Islet of Langerhans (tissue), 1 donor: ENCODE results near the gene SLC38A6.
"Not testable (repeated sequence)": the region's sequence is repeated elsewhere in the genome, so short reads cannot be mapped to it uniquely, and the experiment has no call there.

ENCODE experiments used
- FAIRE-seq: peaks from one replicate; lab custom pipeline; 2011; peaks lifted over from hg19 to GRCh38; lab: Jason Lieb, UNC

The SLC38A6 gene

DNA sequence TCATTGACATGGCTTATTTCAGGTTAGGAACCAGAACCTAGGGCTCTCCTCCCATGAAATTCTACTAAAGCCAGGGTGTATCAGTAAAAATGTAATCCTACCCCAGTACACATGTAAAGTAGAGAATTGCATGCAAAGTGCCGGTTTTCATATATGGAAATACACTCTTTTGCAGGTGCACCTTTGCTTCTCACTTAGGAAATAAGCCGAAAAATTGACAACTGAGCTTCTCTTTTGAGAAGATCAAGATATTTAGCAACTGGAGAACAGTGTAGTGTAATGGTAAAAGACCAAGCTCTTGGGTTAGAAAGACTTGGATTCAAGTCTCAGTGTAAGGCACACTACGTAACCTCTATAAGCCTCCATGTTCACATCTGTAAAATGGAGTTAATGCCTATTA is 82.4 kb downstream of the SLC38A6 start:
- no peak for FAIRE-seq

- no peak for FAIRE-seq
Observed at GRCh38 chr14:61064210-61064609, 83.2 kb downstream of the SLC38A6 start.

GRCh38 chr14:61064856-61065255 is 83.8 kb downstream of the SLC38A6 start:
- no peak for FAIRE-seq

DNA sequence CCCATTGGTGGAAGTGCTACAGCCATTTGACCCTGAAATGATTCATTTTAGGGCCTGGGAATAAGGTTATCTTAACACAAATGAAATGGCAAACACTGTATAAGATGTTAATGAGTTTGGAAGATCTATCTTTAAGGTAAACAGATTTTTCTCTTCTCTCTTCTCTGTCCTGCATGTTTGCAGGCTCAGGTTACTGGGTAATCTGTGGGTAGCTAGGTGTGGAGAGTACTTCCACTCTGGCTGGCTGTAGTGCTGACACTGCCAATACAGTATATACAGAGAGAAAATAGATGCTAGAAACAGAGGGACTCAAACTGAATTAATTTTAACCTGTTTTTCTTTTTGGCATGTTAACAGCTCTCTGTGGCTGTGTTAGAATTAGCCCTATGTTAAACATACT is 84.6 kb downstream of the SLC38A6 start:
- FAIRE-seq: no peak

GRCh38 chr14:61072442-61072841 is 91.4 kb downstream of the SLC38A6 start:
- not testable (repeated sequence) for FAIRE-seq

DNA sequence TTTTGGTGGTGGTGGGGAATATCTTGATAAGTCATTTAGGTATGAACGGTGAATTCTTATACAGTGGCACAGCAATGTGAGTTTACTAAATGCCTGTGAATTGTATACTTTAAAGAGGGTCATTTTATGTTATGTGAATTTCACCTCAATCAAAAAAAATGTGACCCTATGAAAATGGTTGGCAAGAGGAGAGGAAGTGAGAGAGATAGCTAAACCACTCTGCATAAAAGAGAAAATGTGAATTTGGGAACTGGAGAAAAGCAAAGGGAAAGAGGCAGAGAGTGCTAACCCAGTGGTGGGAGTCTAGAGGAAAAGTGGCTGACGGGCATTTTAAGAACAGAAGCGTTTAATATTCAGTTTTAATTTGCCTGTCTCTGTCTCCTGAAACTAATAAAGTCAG is 93.8 kb downstream of the SLC38A6 start:
- no peak for FAIRE-seq

- no peak for FAIRE-seq
Observed at GRCh38 chr14:61076556-61076955, 95.5 kb downstream of the SLC38A6 start.

- peak; percentile 36 for FAIRE-seq
Observed at GRCh38 chr14:61077437-61077836, 96.4 kb downstream of the SLC38A6 start.

- FAIRE-seq: no peak
Observed at GRCh38 chr14:61077951-61078720, 97.1 kb downstream of the SLC38A6 start.

GRCh38 chr14:61080591-61081010 is 99.6 kb downstream of the SLC38A6 start:
- no peak for FAIRE-seq

GRCh38 chr14:61088081-61088480 is 107.0 kb downstream of the SLC38A6 start:
- FAIRE-seq: no peak

- FAIRE-seq: no peak
Observed at GRCh38 chr14:61089126-61089750, 108.2 kb downstream of the SLC38A6 start.

DNA sequence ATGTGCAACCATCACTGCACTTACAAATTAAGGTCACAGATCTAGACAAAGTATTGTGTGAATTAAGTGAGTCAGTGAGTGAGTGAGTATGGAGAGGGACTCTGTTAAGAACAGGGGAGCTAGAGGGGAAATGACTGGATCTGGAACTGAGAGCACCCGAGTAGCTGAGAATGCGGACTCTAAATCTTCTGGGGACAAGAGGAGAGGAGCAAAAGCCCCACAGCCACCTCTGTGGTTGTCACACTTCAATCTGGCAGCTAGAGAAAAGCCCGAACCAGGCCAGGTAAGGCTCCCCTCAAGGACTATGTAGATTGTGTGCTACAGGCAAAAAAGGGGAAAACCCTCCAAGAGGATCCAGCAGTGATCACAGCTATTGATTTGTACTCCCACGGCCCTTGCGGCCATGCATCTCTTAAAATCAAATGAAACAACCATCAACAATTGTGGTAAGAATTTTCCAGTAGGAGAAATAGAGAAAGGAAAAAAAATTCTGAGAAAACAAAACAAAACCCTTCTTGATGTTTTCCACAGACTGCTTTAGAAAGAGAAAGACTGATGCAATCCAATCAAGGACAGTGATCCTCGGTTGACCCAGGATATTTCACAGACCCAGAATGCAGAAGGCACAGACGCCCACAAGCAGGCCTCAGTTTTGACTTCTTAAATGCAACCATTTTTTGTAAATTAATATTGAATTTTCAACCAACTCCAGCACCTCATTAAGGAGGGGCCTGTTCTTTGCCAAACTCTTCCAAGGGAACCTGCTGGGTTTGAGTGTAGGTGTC is 109.6 kb downstream of the SLC38A6 start:
- FAIRE-seq: no peak

GRCh38 chr14:61091657-61092273 is 110.7 kb downstream of the SLC38A6 start:
- FAIRE-seq: no peak

- not testable (repeated sequence) for FAIRE-seq
Observed at GRCh38 chr14:61098096-61098495, 117.1 kb downstream of the SLC38A6 start.

DNA sequence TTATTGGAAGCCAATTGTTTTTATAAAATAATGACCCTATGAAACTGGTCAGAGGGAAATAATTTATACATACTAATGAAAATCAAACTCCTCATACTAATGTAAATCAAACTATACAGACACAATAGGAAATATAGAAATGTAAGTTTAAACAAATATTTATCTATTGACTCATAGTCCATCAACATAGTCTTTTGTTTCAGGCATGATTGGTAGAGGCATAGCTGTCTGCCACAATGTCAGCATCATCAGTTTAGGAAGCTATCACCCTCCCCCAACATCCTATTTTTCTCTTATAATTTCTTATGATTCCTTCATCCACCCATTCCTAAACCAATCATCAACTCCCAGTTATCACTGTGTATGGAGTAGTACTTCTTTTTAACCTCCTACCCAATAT is 117.7 kb downstream of the SLC38A6 start:
- no peak for FAIRE-seq

DNA sequence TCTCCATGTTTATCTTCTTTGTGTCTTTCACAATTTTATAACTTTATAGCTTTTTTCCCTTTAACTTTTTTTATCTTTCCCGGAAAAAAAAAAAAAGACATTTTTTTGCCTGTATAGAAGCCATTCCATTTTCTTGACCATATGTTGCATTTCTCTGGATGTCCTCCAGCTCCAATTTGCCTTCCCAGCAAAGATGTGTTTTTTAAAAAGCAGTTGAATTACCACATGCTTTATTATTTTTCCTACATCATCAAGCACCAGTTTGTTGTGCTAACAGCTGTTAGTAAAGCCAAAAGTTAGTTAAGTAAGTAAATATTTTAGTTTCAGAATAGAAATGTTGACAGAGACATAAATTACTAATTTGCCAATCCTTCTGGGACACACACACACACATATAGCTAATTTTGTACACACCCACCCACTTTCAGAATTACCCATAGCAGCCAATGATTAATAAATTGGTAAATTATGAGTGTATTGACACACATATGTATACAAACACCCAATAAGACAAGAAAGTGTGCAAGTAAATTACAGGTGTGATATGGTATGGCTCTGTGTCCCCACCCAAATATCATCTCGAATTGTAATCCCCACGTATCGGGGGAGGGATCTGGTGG is 118.3 kb downstream of the SLC38A6 start:
- FAIRE-seq: no peak

- no peak for FAIRE-seq
Observed at GRCh38 chr14:61101803-61102548, 120.9 kb downstream of the SLC38A6 start.
